B cell (primary cell): Measurements from ENCODE around the gene JAKMIP2. TPM values are rescaled to one million over a fixed set of nuclear protein-coding genes. Genes with fewer than 3 reads are reported as not detected.

ENCODE experiments used
- ATAC-seq: fragments of 200-7000 bp; cut with Tn5 transposase; one replicate; pipeline ENCODE4 v1.10.0; 2021; ENCODE audit warnings: low read depth, mild to moderate bottlenecking, moderate number of reproducible peaks, moderate library complexity
- CTCF ChIA-PET: fragments of 350-600 bp; sonication (Branson Sonifier 250); formaldehyde crosslinking; loops from one replicate; lab custom pipeline; 2021; ENCODE audit warnings: antibody characterized with exemption, inconsistent platforms; lab: Charles Lee
- POLR2A ChIA-PET: fragments of 350-600 bp; sonication (Branson Sonifier 250); formaldehyde crosslinking; loops from one replicate; lab custom pipeline; 2021; ENCODE audit warnings: antibody characterized with exemption; lab: Charles Lee
- DNase-seq: peaks from one replicate; pipeline ENCODE4 v3.0.0; 2013
- H2AFZ ChIP-seq: 2 replicates; pipeline ENCODE4 v1.6.1; 2012; ENCODE audit warnings: mild to moderate bottlenecking, low read depth, low read length; ENCODE audit not compliant: insufficient read depth, poor library complexity, severe bottlenecking
- H3K27ac ChIP-seq, 2 donors: 1 replicate in 1 of 2; 2 replicates in 1 of 2; pipeline ENCODE4 v1.5.1; 2012 to 2013; ENCODE audit warnings: low read length in 2 of 2, mild to moderate bottlenecking in 2 of 2, moderate library complexity in 1 of 2
- H3K27me3 ChIP-seq, 4 experiments: fragments of 200-600 bp in 1 of 4; sonication (generic) in 1 of 4; replicated peaks in 1 of 4; 1 replicate in 2 of 4; 2 replicates in 2 of 4; pipeline versions ENCODE4 v1.6.1 to v1.7.0; 2013 to 2016; ENCODE audit warnings: low read length in 3 of 4, mild to moderate bottlenecking in 2 of 4, mixed read lengths in 1 of 4, moderate library complexity in 1 of 4; ENCODE audit not compliant: insufficient read depth in 4 of 4, control insufficient read depth in 3 of 4; ENCODE audit errors: control extremely low read depth in 1 of 4
- H3K36me3 ChIP-seq, 2 experiments: replicated peaks in 1 of 2; 1 replicate in 1 of 2; 2 replicates in 1 of 2; pipeline versions ENCODE4 v1.6.1 to v1.7.1; 2013; ENCODE audit warnings: low read length in 1 of 2; ENCODE audit not compliant: insufficient read depth in 2 of 2, control insufficient read depth in 1 of 2; ENCODE audit errors: control extremely low read depth in 1 of 2, extremely low read depth in 1 of 2
- H3K4me1 ChIP-seq, 2 donors: fragments of 200-600 bp in 1 of 2; sonication (generic) in 1 of 2; 1 replicate in 1 of 2; 2 replicates in 1 of 2; pipeline versions ENCODE4 v1.5.1 to v1.6.1; 2013 to 2017; ENCODE audit warnings: low read length in 2 of 2; ENCODE audit not compliant: control insufficient read depth in 2 of 2, insufficient read depth in 2 of 2
- H3K4me2 ChIP-seq: replicated peaks from 2 replicates; pipeline ENCODE3; 2012; ENCODE audit warnings: mild to moderate bottlenecking, low read depth, low read length; ENCODE audit not compliant: poor library complexity, severe bottlenecking
- H3K4me3 ChIP-seq, 5 experiments: fragments of 200-600 bp in 1 of 5; sonication (generic) in 1 of 5; 1 replicate in 3 of 5; 2 replicates in 2 of 5; pipeline versions ENCODE4 v1.5.1 to v1.7.0; 2011 to 2016; ENCODE audit warnings: low read length in 4 of 5, mild to moderate bottlenecking in 4 of 5, low read depth in 2 of 5, control low read depth in 1 of 5, moderate library complexity in 1 of 5; ENCODE audit not compliant: insufficient read depth in 1 of 5; ENCODE audit errors: control extremely low read depth in 1 of 5, extremely low read depth in 1 of 5
- H3K79me2 ChIP-seq: fragments of 200-600 bp; sonication (generic); one replicate; pipeline ENCODE4 v1.6.0; 2016; ENCODE audit warnings: low read length; ENCODE audit not compliant: control insufficient read depth, insufficient read depth
- H3K9ac ChIP-seq: fragments of 200-600 bp; sonication (generic); 2 replicates; pipeline ENCODE4 v1.6.1; 2017; ENCODE audit warnings: mild to moderate bottlenecking, low read length, moderate library complexity
- H3K9me3 ChIP-seq, 3 donors: one replicate each; pipeline versions ENCODE4 v1.6.1 to v1.7.1; 2013; ENCODE audit warnings: low read length in 2 of 3; ENCODE audit not compliant: control insufficient read depth in 2 of 3, insufficient read depth in 1 of 3; ENCODE audit errors: control extremely low read depth in 1 of 3
- H4K20me1 ChIP-seq: 2 replicates; pipeline ENCODE4 v1.6.0; 2012; ENCODE audit warnings: mild to moderate bottlenecking, low read length; ENCODE audit not compliant: insufficient read depth, control insufficient read depth, poor library complexity, severe bottlenecking
- H3K27ac Mint-ChIP-seq: one replicate; pipeline ENCODE4 v1.8.0; 2021; ENCODE audit warnings: mixed read lengths
- H3K27me3 Mint-ChIP-seq: one replicate; pipeline ENCODE4 v1.8.0; 2021; ENCODE audit warnings: mixed read lengths
- H3K4me1 Mint-ChIP-seq: one replicate; pipeline ENCODE4 v1.8.0; 2021; ENCODE audit warnings: mixed read lengths
- H3K4me3 Mint-ChIP-seq: one replicate; pipeline ENCODE4 v1.8.0; 2021; ENCODE audit warnings: mixed read lengths
- H3K9me3 Mint-ChIP-seq: one replicate; pipeline ENCODE4 v1.8.0; 2022; ENCODE audit warnings: mixed read lengths; ENCODE audit not compliant: insufficient read depth
- CTCF ChIP-seq: fragments of 200-600 bp; IDR thresholded peaks from one replicate; pipeline ENCODE4 v1.8.0; 2022; ENCODE audit warnings: antibody characterized with exemption, mild to moderate bottlenecking
- EZH2 ChIP-seq: IDR thresholded peaks from 2 replicates; pipeline ENCODE4 v1.6.1; 2012; ENCODE audit warnings: borderline replicate concordance, low read depth, mild to moderate bottlenecking, moderate library complexity, low read length; ENCODE audit not compliant: insufficient read depth, poor library complexity, severe bottlenecking
- WGBS: methylation state at CpG from one replicate; pipeline ENCODE4 v1.1.5; 2013; ENCODE audit warnings: missing lambda C conversion rate; ENCODE audit not compliant: insufficient coverage; 5-methylcytosine and 5-hydroxymethylcytosine counted together
- intact Hi-C: fragments of 100-400 bp; cut with micrococcal nuclease; formaldehyde crosslinking; loops from one replicate; pipeline ENCODE4 v1.10.0; 2022
- polyA plus RNA-seq: library from polyadenylated mRNA; depleted of rRNA; stranded (reverse); fragments of >200 nt; gene quantifications from 2 replicates; pipeline ENCODE4 v1.2.3, GENCODE V29; 2012
- total RNA-seq, 2 donors: library from RNA; stranded (reverse); fragments of 120-200 nt in 1 of 2; gene quantifications; 1 replicate in 1 of 2; 2 replicates in 1 of 2; pipeline versions ENCODE4 v1.2.3 to v1.2.4, GENCODE V29; 2013 to 2022

JAKMIP2 gene
- total and polyA plus RNA-seq, 2 donors (not counting 1 experiment from before 2014, with no cell fraction given), result 0.24 to 4.1 TPM

- Histone ChIP-seq H3K9me3 (peaks cover 0 to 9% (median 6%) of the 10 kb centered on the region in 3 donors), H3K27ac (no peak overlapping the region), H3K36me3 (no peaks in the 10 kb centered on the region), H3K4me2 (no peak overlapping the region), H3K27me3 (no peaks in the 10 kb centered on the region), H2AFZ (no peak overlapping the region), H3K9ac (no peak overlapping the region), H3K79me2 (no peaks in the 10 kb centered on the region), H3K4me3 (no peak overlapping the region), H3K4me1 (no peaks in the 10 kb centered on the region), H4K20me1 (no peaks in the 10 kb centered on the region)
- Mint-ChIP-seq H3K4me1 (no peaks in the 10 kb centered on the region), H3K4me3 (no peak overlapping the region), H3K27ac (no peak overlapping the region), H3K27me3 (no peaks in the 10 kb centered on the region), H3K9me3 (peaks cover 8% of the 10 kb centered on the region)
- POLR2A ChIA-PET, result no interaction called here
- no CpG with 5 or more reads among the region's 1 CpG for WGBS
- no peak for ATAC-seq
- CTCF ChIA-PET, result interaction anchor here (1.2 kb wide), 1 partner anchor 13 kb away, joined by 4 read pairs; no protein-coding TSS in a partner anchor
- TF ChIP-seq EZH2, result no peak
- no peak for DNase-seq
- intact Hi-C loops, result no loop called here
Measured at GRCh38 chr5:147693233-147693632, 89.3 kb downstream of the JAKMIP2 start.

GRCh38 chr5:147691130-147691529 is 91.4 kb downstream of the JAKMIP2 start:
- ChIA-PET POLR2A (no interaction called here), CTCF (no interaction called here)
- DNase-seq (no peak), ATAC-seq (no peak)
- no peaks in the 10 kb centered on the region for H3K27me3 ChIP-seq
- no peaks in the 10 kb centered on the region for H3K4me1 ChIP-seq
- H3K9me3 ChIP-seq, result no peaks in the 10 kb centered on the region
- no peak overlapping the region for H3K4me2 ChIP-seq
- no peak overlapping the region for H3K4me3 Mint-ChIP-seq
- H2AFZ ChIP-seq, result no peak overlapping the region
- no peaks in the 10 kb centered on the region for H3K9me3 Mint-ChIP-seq
- H3K27ac Mint-ChIP-seq, result no peak overlapping the region
- H3K36me3 ChIP-seq, result no peaks in the 10 kb centered on the region
- H3K79me2 ChIP-seq, result no peaks in the 10 kb centered on the region
- H3K27me3 Mint-ChIP-seq, result no peaks in the 10 kb centered on the region
- H3K27ac ChIP-seq, result no peak overlapping the region
- no peaks in the 10 kb centered on the region for H3K4me1 Mint-ChIP-seq
- H4K20me1 ChIP-seq, result no peaks in the 10 kb centered on the region
- no peak overlapping the region for H3K9ac ChIP-seq
- H3K4me3 ChIP-seq, result no peak overlapping the region
- no peak for TF ChIP-seq EZH2
- no peak for TF ChIP-seq CTCF
- 100% methylated on average over 1 of the region's 3 CpGs for WGBS
- intact Hi-C loops, result no loop called here
